GM06990 (cell line): ENCODE results near the gene BICD2.

Source experiments
- DNase-seq: peaks from one replicate; pipeline ENCODE4 v3.0.0-alpha.2; 2011; ENCODE audit not compliant: insufficient read length; ENCODE audit errors: extremely low read depth
- H3K27me3 ChIP-seq: replicated peaks from 2 replicates; pipeline ENCODE4 v1.6.0; 2011; ENCODE audit warnings: low read length; ENCODE audit not compliant: control insufficient read depth, insufficient read depth
- H3K36me3 ChIP-seq: 2 replicates; pipeline ENCODE4 v1.5.1; 2011; ENCODE audit warnings: low read length; ENCODE audit not compliant: control insufficient read depth, insufficient read depth
- H3K4me3 ChIP-seq: replicated peaks from 2 replicates; pipeline ENCODE4 v1.5.1; 2011; ENCODE audit warnings: low read depth, mild to moderate bottlenecking, control low read depth, low read length
- CTCF ChIP-seq: IDR thresholded peaks from 2 replicates; pipeline ENCODE4 v1.5.1; 2011; ENCODE audit warnings: low read length, control low read depth, mild to moderate bottlenecking, inconsistent platforms; ENCODE audit not compliant: insufficient read depth, poor library complexity, severe bottlenecking

BICD2 gene

GRCh38 chr9:92718086-92719001 lies 46.3 kb downstream of the BICD2 start:
- H3K4me3 ChIP-seq, result no peak overlapping the region
- no peak for DNase-seq
- H3K27me3 ChIP-seq, result no peaks in the 10 kb centered on the region
- peaks cover 47% of the 10 kb centered on the region for H3K36me3 ChIP-seq
- no peak for TF ChIP-seq CTCF

DNA sequence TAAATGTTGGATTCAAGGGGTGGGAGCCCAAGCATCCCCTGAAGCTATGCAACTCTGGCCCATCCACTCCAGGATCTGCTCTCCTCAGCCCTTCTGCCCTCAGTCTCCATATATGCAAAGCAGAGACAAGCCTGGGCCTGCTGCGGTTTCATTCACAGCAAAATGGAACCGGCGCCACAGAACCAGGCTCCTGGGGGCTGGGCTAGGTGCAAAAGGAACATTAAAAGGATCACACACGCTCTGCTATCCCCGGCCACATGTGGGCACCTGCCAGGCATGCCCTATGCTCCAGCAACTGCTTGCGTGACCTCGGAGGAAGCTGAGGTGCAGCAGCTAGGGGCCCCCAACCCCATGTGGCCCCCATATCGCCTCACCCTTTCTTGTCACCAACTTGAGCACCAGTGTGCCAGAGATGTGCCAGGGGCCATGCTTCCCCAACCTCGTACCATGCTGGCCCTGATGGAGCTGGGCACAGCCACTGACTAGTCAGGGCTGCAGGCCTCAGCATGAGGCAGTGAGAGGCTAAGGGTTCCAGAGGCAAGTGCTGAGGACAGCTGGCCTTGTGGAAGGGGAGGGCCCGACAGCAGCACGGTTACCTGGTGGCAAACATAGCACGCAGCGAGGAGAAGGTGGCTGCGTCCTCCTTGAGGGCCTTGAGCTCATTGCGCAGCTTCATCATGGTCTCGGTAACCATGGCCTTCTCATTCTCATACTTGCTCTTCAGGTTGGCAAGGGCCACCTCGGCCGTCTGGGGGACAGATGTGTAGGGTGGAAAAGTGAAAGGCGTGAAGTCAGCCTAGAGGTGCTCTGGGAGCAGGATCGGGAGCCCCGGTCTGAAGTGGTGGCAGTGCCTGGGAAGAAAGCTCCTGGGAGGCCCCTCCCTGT lies 47.2 kb downstream of the BICD2 start:
- Histone ChIP-seq H3K27me3 (no peaks in the 10 kb centered on the region), H3K36me3 (peaks cover 47% of the 10 kb centered on the region), H3K4me3 (no peak overlapping the region)
- peak; percentile 55 for DNase-seq
- no peak for TF ChIP-seq CTCF

- Histone ChIP-seq H3K27me3 (no peaks in the 10 kb centered on the region), H3K4me3 (no peak overlapping the region), H3K36me3 (peaks cover 44% of the 10 kb centered on the region)
- DNase-seq, result peak; percentile 60
- peak; percentile 93 for TF ChIP-seq CTCF
These were observed 48.1 kb downstream of the BICD2 start for GRCh38 chr9:92716557-92716956.

DNA sequence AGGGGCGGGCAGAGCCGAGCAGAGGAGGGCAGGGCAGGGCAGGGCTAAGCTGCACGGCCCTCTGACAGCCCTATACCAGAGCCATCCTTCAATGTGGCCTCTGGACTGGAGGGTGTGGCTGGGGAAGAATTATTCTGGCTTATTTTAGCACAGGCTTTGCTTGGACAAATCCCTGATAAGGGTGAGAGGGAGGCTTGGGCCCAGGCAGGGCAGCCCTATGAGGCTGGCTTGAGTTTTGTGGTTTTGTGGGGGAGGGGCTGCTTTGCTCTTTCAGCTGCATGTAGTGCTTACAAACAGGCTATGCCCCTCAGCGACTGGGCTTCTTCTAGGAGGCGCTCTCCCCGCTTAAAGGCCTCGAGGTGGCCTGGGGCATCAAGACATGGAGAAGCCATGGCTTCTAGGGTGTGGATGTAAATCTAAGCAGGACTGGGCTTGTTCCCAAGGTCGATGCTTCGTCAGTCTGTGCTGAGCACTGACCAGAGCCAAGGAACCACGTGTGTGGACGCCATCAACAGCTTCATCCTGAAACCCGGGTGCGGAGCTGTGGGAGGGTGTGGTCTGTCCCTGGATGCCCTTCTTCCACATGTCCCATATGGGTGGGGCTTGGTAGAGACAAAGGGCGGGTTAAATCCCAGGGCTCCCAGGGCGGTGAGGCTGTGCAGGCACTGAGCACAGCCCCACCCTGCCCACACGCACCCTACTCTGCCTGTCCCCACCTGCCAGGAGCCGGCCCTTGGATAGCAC lies 49.0 kb downstream of the BICD2 start:
- TF ChIP-seq CTCF, result no peak
- DNase-seq, result no peak
- Histone ChIP-seq H3K27me3 (no peaks in the 10 kb centered on the region), H3K36me3 (peaks cover 43% of the 10 kb centered on the region), H3K4me3 (no peak overlapping the region)

- Histone ChIP-seq H3K36me3 (peaks cover 43% of the 10 kb centered on the region), H3K4me3 (no peak overlapping the region), H3K27me3 (no peaks in the 10 kb centered on the region)
- no peak for TF ChIP-seq CTCF
- DNase-seq, result no peak
These were observed 49.7 kb downstream of the BICD2 start for GRCh38 chr9:92714787-92715487.
